RWPE2 (cell line): Measurements from ENCODE around the gene MAP1A.
"Not testable (repeated sequence)": the region's sequence is repeated elsewhere in the genome, so short reads cannot be mapped to it uniquely, and the experiment has no call there.

ENCODE experiments used
- ATAC-seq: fragments of 200-7000 bp; cut with Tn5 transposase; 3 replicates; pipeline ENCODE4 v1.9.1; 2021; ENCODE audit warnings: low read depth
- DNase-seq: peaks from one replicate; pipeline ENCODE4 v3.0.0-alpha.2; 2020; ENCODE audit warnings: low spot score
- H3K27ac ChIP-seq: fragments of 450-650 bp; 2 replicates; pipeline ENCODE4 v1.5.1; 2017; ENCODE audit warnings: mild to moderate bottlenecking; ENCODE audit not compliant: poor library complexity, severe bottlenecking
- H3K27me3 ChIP-seq: fragments of 250-450 bp; sonication (Bioruptor Pico); 2 replicates; pipeline ENCODE4 v1.5.1; 2021; ENCODE audit warnings: mild to moderate bottlenecking, moderate library complexity; ENCODE audit not compliant: insufficient read depth, poor library complexity, severe bottlenecking
- H3K36me3 ChIP-seq: fragments of 250-450 bp; sonication (Bioruptor Pico); 2 replicates; pipeline ENCODE4 v1.5.1; 2020; ENCODE audit warnings: low read depth, mild to moderate bottlenecking, moderate library complexity
- H3K4me1 ChIP-seq: fragments of 250-450 bp; sonication (Bioruptor Pico); 2 replicates; pipeline ENCODE4 v1.5.1; 2021; ENCODE audit warnings: mild to moderate bottlenecking, moderate library complexity; ENCODE audit not compliant: insufficient read depth, poor library complexity, severe bottlenecking
- H3K4me3 ChIP-seq: fragments of 250-450 bp; sonication (Bioruptor Pico); 2 replicates; pipeline ENCODE4 v1.5.1; 2021; ENCODE audit warnings: mild to moderate bottlenecking, moderate library complexity; ENCODE audit not compliant: severe bottlenecking
- H3K9me3 ChIP-seq: fragments of 250-450 bp; sonication (Bioruptor Pico); 2 replicates; pipeline ENCODE4 v1.5.1; 2021; ENCODE audit warnings: mild to moderate bottlenecking, moderate library complexity; ENCODE audit not compliant: severe bottlenecking
- CTCF ChIP-seq: fragments of 450-650 bp; IDR thresholded peaks from one replicate; pipeline ENCODE4 v1.5.1; 2017; ENCODE audit warnings: mild to moderate bottlenecking, moderate library complexity; ENCODE audit not compliant: poor library complexity, severe bottlenecking

The MAP1A gene

GRCh38 chr15:43531018-43531670 is 13.7 kb downstream of the MAP1A start:
- no peak overlapping the region for H3K27ac ChIP-seq
- no peaks in the 10 kb centered on the region for H3K9me3 ChIP-seq
- TF ChIP-seq CTCF, result no peak
- ATAC-seq, result no peak
- no peak overlapping the region for H3K4me3 ChIP-seq
- peaks cover 13% of the 10 kb centered on the region for H3K36me3 ChIP-seq
- H3K4me1 ChIP-seq, result no peaks in the 10 kb centered on the region
- DNase-seq, result no peak
- H3K27me3 ChIP-seq, result no peaks in the 10 kb centered on the region

DNA sequence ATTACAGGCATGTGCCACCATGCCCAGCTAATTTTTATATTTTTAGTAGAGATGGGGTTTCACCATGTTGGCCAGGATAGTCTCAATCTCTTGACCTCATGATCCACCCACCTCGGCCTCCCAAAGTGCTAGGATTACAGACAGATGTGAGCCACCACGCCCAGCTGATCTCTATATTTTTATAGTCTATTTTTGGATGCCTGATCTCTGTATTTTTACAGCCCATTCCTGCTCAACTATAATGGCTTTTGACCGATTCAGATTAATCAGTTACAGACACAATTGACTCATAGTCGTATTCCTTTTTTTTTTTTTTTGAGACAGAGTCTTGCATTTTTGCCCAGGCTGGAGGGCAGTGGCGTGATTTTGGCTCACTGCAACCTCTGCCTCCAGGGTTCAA is 15.4 kb downstream of the MAP1A start:
- DNase-seq, H3K27ac ChIP-seq, ATAC-seq, H3K4me1 ChIP-seq, H3K4me3 ChIP-seq, H3K9me3 ChIP-seq, H3K27me3 ChIP-seq: not testable (repeated sequence)
- peaks cover 15% of the 10 kb centered on the region for H3K36me3 ChIP-seq

GRCh38 chr15:43534897-43535296 is 17.5 kb downstream of the MAP1A start:
- no peak overlapping the region for H3K4me3 ChIP-seq
- H3K9me3 ChIP-seq, result no peaks in the 10 kb centered on the region
- ATAC-seq (no peak), DNase-seq (no peak)
- no peaks in the 10 kb centered on the region for H3K4me1 ChIP-seq
- H3K36me3 ChIP-seq, result peaks cover 22% of the 10 kb centered on the region
- no peaks in the 10 kb centered on the region for H3K27me3 ChIP-seq
- no peak for TF ChIP-seq CTCF
- H3K27ac ChIP-seq, result no peak overlapping the region

- DNase-seq (no peak), ATAC-seq (no peak)
- H3K4me3 ChIP-seq, result no peak overlapping the region
- no peak overlapping the region for H3K27ac ChIP-seq
- no peaks in the 10 kb centered on the region for H3K9me3 ChIP-seq
- H3K27me3 ChIP-seq, result no peaks in the 10 kb centered on the region
- no peak for TF ChIP-seq CTCF
- H3K36me3 ChIP-seq, result peaks cover 22% of the 10 kb centered on the region
- no peaks in the 10 kb centered on the region for H3K4me1 ChIP-seq
Measured at GRCh38 chr15:43538091-43538490, 20.7 kb downstream of the MAP1A start.

DNA sequence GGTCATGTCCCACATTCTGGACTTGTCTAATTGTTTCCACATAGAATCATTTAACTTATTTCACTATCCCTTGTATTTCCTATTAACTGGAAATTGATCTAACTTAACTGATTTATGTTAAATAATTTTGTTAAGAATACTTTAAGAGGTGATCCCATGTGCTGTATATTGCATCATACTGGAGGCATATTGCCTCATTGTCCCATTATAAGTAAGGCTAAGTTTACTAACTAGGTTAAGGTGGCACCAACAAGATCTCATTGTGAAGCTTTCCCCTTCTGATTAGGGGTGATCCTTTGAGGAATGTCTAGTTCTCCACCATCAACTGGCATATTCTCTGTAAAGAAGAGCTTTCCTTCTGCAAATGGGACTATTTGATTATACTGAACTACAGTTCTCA is 24.4 kb downstream of the MAP1A start:
- no peak for DNase-seq
- Histone ChIP-seq H3K27ac (no peak overlapping the region), H3K4me3 (no peak overlapping the region), H3K27me3 (no peaks in the 10 kb centered on the region), H3K4me1 (no peaks in the 10 kb centered on the region), H3K36me3 (peaks cover 16% of the 10 kb centered on the region), H3K9me3 (no peaks in the 10 kb centered on the region)
- no peak for TF ChIP-seq CTCF
- ATAC-seq, result no peak
